ENCODE data around the gene MEF2A. TPM values are rescaled to one million over a fixed set of nuclear protein-coding genes. Genes with fewer than 3 reads are reported as not detected.

The MEF2A gene
- total RNA-seq, 1 experiment from 2014 or later = 29.6 TPM

DNA sequence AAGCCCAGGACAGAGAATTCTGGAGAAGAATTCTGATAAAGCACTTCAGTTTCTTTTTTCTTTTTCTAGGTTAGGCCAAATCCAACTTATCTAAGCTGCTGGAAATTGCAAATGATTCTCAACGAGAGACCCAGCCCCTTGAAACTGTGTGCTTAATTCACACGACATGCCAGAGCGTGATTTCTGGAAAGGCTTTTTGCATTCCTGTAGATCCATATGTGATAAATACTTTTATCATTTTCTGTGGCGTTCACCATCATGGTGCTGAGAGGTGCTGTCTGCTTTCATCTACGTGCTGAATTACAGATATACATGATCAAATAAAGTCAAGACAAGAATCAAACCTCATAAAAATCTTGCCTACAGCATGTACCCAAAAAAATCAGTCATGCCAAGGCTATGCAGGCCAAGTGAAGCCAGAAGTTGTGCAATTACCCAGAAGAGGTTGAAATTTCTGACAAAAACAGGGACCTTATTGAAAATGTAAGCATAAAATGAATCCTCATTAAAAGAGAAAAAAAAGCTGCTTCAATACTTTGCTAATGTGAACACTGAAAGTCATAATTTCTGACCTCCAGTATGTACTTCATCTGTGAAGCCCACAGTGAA is 10.8 kb upstream of the MEF2A start:
- intact Hi-C loops (cut with micrococcal nuclease) = no loop called here
- H3K27ac ChIP-seq (ENCODE audit: low read depth, low read length) = no peak overlapping the region
- no peak overlapping the region for H3K4me3 ChIP-seq (replicated peaks in 1 of 2; ENCODE audit: low read depth in 1 of 2, low read length in 2 of 2)
- no peaks in the 10 kb centered on the region for H3K4me1 ChIP-seq (ENCODE audit: control insufficient read depth in 1 of 2, insufficient read depth in 2 of 2, low read length in 2 of 2)
- no peak overlapping the region for H3K4me2 ChIP-seq (ENCODE audit: low read length)
- no TSS peak for BruUV-seq (replicated peaks)
- CTCF ChIA-PET = no interaction called here
- no peaks in the 10 kb centered on the region for H3K9me2 ChIP-seq (ENCODE audit: insufficient read depth)
- no peaks in the 10 kb centered on the region for H3K36me3 ChIP-seq (ENCODE audit: control insufficient read depth in 1 of 2, insufficient read depth in 2 of 2, low read length in 2 of 2)
- no peak for ATAC-seq
- no peak for TF ChIP-seq CBX3 (IDR thresholded peaks at IDR 0.05; ENCODE audit: low read depth)
- TF ChIP-seq ZNF274 (IDR thresholded peaks at IDR 0.05; ENCODE audit: low read depth, low read length) = no peak
- TF ChIP-seq, protein P1, sequence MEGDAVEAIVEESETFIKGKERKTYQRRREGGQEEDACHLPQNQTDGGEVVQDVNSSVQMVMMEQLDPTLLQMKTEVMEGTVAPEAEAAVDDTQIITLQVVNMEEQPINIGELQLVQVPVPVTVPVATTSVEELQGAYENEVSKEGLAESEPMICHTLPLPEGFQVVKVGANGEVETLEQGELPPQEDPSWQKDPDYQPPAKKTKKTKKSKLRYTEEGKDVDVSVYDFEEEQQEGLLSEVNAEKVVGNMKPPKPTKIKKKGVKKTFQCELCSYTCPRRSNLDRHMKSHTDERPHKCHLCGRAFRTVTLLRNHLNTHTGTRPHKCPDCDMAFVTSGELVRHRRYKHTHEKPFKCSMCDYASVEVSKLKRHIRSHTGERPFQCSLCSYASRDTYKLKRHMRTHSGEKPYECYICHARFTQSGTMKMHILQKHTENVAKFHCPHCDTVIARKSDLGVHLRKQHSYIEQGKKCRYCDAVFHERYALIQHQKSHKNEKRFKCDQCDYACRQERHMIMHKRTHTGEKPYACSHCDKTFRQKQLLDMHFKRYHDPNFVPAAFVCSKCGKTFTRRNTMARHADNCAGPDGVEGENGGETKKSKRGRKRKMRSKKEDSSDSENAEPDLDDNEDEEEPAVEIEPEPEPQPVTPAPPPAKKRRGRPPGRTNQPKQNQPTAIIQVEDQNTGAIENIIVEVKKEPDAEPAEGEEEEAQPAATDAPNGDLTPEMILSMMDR (IDR thresholded peaks at IDR 0.05 in 2 of 3, conservative IDR thresholded peaks at IDR 0.05 in 1 of 3; ENCODE audit: borderline replicate concordance in 1 of 3, insufficient read depth in 1 of 3, low read depth in 2 of 3, low read length in 2 of 3) = no peak
- TF ChIP-seq, protein P2, sequence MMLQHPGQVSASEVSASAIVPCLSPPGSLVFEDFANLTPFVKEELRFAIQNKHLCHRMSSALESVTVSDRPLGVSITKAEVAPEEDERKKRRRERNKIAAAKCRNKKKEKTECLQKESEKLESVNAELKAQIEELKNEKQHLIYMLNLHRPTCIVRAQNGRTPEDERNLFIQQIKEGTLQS (IDR thresholded peaks at IDR 0.05) = no peak
- TF ChIP-seq SP1 (IDR thresholded peaks at IDR 0.05; ENCODE audit: low read depth) = no peak
- TF ChIP-seq ELF1 (IDR thresholded peaks at IDR 0.05; ENCODE audit: borderline replicate concordance, low read depth) = no peak
- no peak for TF ChIP-seq TCF7L2 (IDR thresholded peaks at IDR 0.05; ENCODE audit: borderline replicate concordance, extremely low read depth, insufficient read depth, insufficient read length)
- TF ChIP-seq, protein P3, sequence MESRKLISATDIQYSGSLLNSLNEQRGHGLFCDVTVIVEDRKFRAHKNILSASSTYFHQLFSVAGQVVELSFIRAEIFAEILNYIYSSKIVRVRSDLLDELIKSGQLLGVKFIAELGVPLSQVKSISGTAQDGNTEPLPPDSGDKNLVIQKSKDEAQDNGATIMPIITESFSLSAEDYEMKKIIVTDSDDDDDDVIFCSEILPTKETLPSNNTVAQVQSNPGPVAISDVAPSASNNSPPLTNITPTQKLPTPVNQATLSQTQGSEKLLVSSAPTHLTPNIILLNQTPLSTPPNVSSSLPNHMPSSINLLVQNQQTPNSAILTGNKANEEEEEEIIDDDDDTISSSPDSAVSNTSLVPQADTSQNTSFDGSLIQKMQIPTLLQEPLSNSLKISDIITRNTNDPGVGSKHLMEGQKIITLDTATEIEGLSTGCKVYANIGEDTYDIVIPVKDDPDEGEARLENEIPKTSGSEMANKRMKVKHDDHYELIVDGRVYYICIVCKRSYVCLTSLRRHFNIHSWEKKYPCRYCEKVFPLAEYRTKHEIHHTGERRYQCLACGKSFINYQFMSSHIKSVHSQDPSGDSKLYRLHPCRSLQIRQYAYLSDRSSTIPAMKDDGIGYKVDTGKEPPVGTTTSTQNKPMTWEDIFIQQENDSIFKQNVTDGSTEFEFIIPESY (IDR thresholded peaks at IDR 0.05; ENCODE audit: extremely low read depth, insufficient replicate concordance, low read length) = no peak
- POLR2A ChIA-PET = no interaction called here
- no peak overlapping the region for H3K9ac ChIP-seq (ENCODE audit: low read length)
- no peaks in the 10 kb centered on the region for H3K9me3 ChIP-seq (ENCODE audit: control insufficient read depth in 1 of 2, insufficient read depth in 1 of 2, low read depth in 1 of 2, low read length in 2 of 2)
- H3K79me2 ChIP-seq (ENCODE audit: insufficient read depth, low read length) = no peaks in the 10 kb centered on the region
- RAD21 ChIA-PET (ENCODE audit: low non-redundant PET in 1 of 2, low total read pairs in 2 of 2, uncharacterized antibody in 2 of 2, unreplicated experiment in 2 of 2) = no interaction called here
- DNase-seq (ENCODE audit: low read depth, low spot score) = no peak
- H2AFZ ChIP-seq (ENCODE audit: low read depth, low read length, poor library complexity, severe bottlenecking) = no peak overlapping the region
- H3K27me3 ChIP-seq (ENCODE audit: insufficient read depth, low read length) = no peaks in the 10 kb centered on the region
- no peaks in the 10 kb centered on the region for H4K20me1 ChIP-seq (ENCODE audit: insufficient read depth)
